ENCODE results near the gene TNFRSF19.
"Not testable (repeated sequence)": the region's sequence is repeated elsewhere in the genome, so short reads cannot be mapped to it uniquely, and the experiment has no call there.

The TNFRSF19 gene

GRCh38 chr13:23570099-23570920 lies at the start of gene TNFRSF19:
Gene TNFRSF19, plus strand, starts transcription at chr13:23570412. Its CDS starts 19,772 bp downstream, at chr13:23590184.
- DNase-seq: no peak

- DNase-seq: not testable (repeated sequence)
Observed at GRCh38 chr13:23529926-23530325, 40.3 kb upstream of the TNFRSF19 start.

GRCh38 chr13:23531446-23531845 lies 38.8 kb upstream of the TNFRSF19 start:
- no peak for DNase-seq

GRCh38 chr13:23534090-23534489 lies 36.1 kb upstream of the TNFRSF19 start:
- DNase-seq: no peak

- DNase-seq: no peak
Observed at GRCh38 chr13:23541221-23541824, 28.9 kb upstream of the TNFRSF19 start.

GRCh38 chr13:23544668-23545067 lies 25.5 kb upstream of the TNFRSF19 start:
- DNase-seq: no peak

GRCh38 chr13:23547000-23547590 lies 23.1 kb upstream of the TNFRSF19 start:
- DNase-seq: no peak

- DNase-seq: no peak
Observed at GRCh38 chr13:23549724-23550123, 20.5 kb upstream of the TNFRSF19 start.

GRCh38 chr13:23550163-23550562 lies 20.0 kb upstream of the TNFRSF19 start:
- DNase-seq: no peak

GRCh38 chr13:23551213-23552008 lies 18.8 kb upstream of the TNFRSF19 start:
- no peak for DNase-seq

GRCh38 chr13:23552171-23552570 lies 18.0 kb upstream of the TNFRSF19 start:
- DNase-seq: no peak

- DNase-seq: no peak
Observed at GRCh38 chr13:23552661-23553060, 17.6 kb upstream of the TNFRSF19 start.

- DNase-seq: no peak
Observed at GRCh38 chr13:23554000-23554399, 16.2 kb upstream of the TNFRSF19 start.

- DNase-seq: no peak
Observed at GRCh38 chr13:23557043-23557442, 13.2 kb upstream of the TNFRSF19 start.

GRCh38 chr13:23557733-23558132 lies 12.5 kb upstream of the TNFRSF19 start:
- no peak for DNase-seq

GRCh38 chr13:23558675-23559536 lies 11.3 kb upstream of the TNFRSF19 start:
- DNase-seq: no peak

- DNase-seq: no peak
Observed at GRCh38 chr13:23560571-23561089, 9.6 kb upstream of the TNFRSF19 start.

GRCh38 chr13:23561261-23561660 lies 9.0 kb upstream of the TNFRSF19 start:
- no peak for DNase-seq

- DNase-seq: no peak
Observed at GRCh38 chr13:23563085-23563845, 6.9 kb upstream of the TNFRSF19 start.

- DNase-seq: no peak
Observed at GRCh38 chr13:23567906-23568460, 2.2 kb upstream of the TNFRSF19 start.

GRCh38 chr13:23570921-23571315 lies 706 bp downstream of the TNFRSF19 start:
- DNase-seq: no peak

All from CD4-positive, alpha-beta T cell treated with Interferon gamma for 1 hour (primary cell).